B cell (primary cell): ENCODE data around the gene TP53I3. TPM values are rescaled to one million over a fixed set of nuclear protein-coding genes. Genes with fewer than 3 reads are reported as not detected.

Experiments used
- ATAC-seq: fragments of 200-7000 bp; cut with Tn5 transposase; one replicate; pipeline ENCODE4 v1.10.0; 2021; ENCODE audit warnings: low read depth, mild to moderate bottlenecking, moderate number of reproducible peaks, moderate library complexity
- CTCF ChIA-PET: fragments of 350-600 bp; sonication (Branson Sonifier 250); formaldehyde crosslinking; loops from one replicate; lab custom pipeline; 2021; ENCODE audit warnings: antibody characterized with exemption, inconsistent platforms; lab: Charles Lee
- POLR2A ChIA-PET: fragments of 350-600 bp; sonication (Branson Sonifier 250); formaldehyde crosslinking; loops from one replicate; lab custom pipeline; 2021; ENCODE audit warnings: antibody characterized with exemption; lab: Charles Lee
- DNase-seq: peaks from one replicate; pipeline ENCODE4 v3.0.0; 2013
- H2AFZ ChIP-seq: 2 replicates; pipeline ENCODE4 v1.6.1; 2012; ENCODE audit warnings: mild to moderate bottlenecking, low read depth, low read length; ENCODE audit not compliant: insufficient read depth, poor library complexity, severe bottlenecking
- H3K27ac ChIP-seq, 2 donors: 1 replicate in 1 of 2; 2 replicates in 1 of 2; pipeline ENCODE4 v1.5.1; 2012 to 2013; ENCODE audit warnings: low read length in 2 of 2, mild to moderate bottlenecking in 2 of 2, moderate library complexity in 1 of 2
- H3K27me3 ChIP-seq, 4 experiments: fragments of 200-600 bp in 1 of 4; sonication (generic) in 1 of 4; replicated peaks in 1 of 4; 1 replicate in 2 of 4; 2 replicates in 2 of 4; pipeline versions ENCODE4 v1.6.1 to v1.7.0; 2013 to 2016; ENCODE audit warnings: low read length in 3 of 4, mild to moderate bottlenecking in 2 of 4, mixed read lengths in 1 of 4, moderate library complexity in 1 of 4; ENCODE audit not compliant: insufficient read depth in 4 of 4, control insufficient read depth in 3 of 4; ENCODE audit errors: control extremely low read depth in 1 of 4
- H3K36me3 ChIP-seq, 2 experiments: replicated peaks in 1 of 2; 1 replicate in 1 of 2; 2 replicates in 1 of 2; pipeline versions ENCODE4 v1.6.1 to v1.7.1; 2013; ENCODE audit warnings: low read length in 1 of 2; ENCODE audit not compliant: insufficient read depth in 2 of 2, control insufficient read depth in 1 of 2; ENCODE audit errors: control extremely low read depth in 1 of 2, extremely low read depth in 1 of 2
- H3K4me1 ChIP-seq, 2 donors: fragments of 200-600 bp in 1 of 2; sonication (generic) in 1 of 2; 1 replicate in 1 of 2; 2 replicates in 1 of 2; pipeline versions ENCODE4 v1.5.1 to v1.6.1; 2013 to 2017; ENCODE audit warnings: low read length in 2 of 2; ENCODE audit not compliant: control insufficient read depth in 2 of 2, insufficient read depth in 2 of 2
- H3K4me2 ChIP-seq: replicated peaks from 2 replicates; pipeline ENCODE3; 2012; ENCODE audit warnings: mild to moderate bottlenecking, low read depth, low read length; ENCODE audit not compliant: poor library complexity, severe bottlenecking
- H3K4me3 ChIP-seq, 5 experiments: fragments of 200-600 bp in 1 of 5; sonication (generic) in 1 of 5; 1 replicate in 3 of 5; 2 replicates in 2 of 5; pipeline versions ENCODE4 v1.5.1 to v1.7.0; 2011 to 2016; ENCODE audit warnings: low read length in 4 of 5, mild to moderate bottlenecking in 4 of 5, low read depth in 2 of 5, control low read depth in 1 of 5, moderate library complexity in 1 of 5; ENCODE audit not compliant: insufficient read depth in 1 of 5; ENCODE audit errors: control extremely low read depth in 1 of 5, extremely low read depth in 1 of 5
- H3K79me2 ChIP-seq: fragments of 200-600 bp; sonication (generic); one replicate; pipeline ENCODE4 v1.6.0; 2016; ENCODE audit warnings: low read length; ENCODE audit not compliant: control insufficient read depth, insufficient read depth
- H3K9ac ChIP-seq: fragments of 200-600 bp; sonication (generic); 2 replicates; pipeline ENCODE4 v1.6.1; 2017; ENCODE audit warnings: mild to moderate bottlenecking, low read length, moderate library complexity
- H3K9me3 ChIP-seq, 3 donors: one replicate each; pipeline versions ENCODE4 v1.6.1 to v1.7.1; 2013; ENCODE audit warnings: low read length in 2 of 3; ENCODE audit not compliant: control insufficient read depth in 2 of 3, insufficient read depth in 1 of 3; ENCODE audit errors: control extremely low read depth in 1 of 3
- H4K20me1 ChIP-seq: 2 replicates; pipeline ENCODE4 v1.6.0; 2012; ENCODE audit warnings: mild to moderate bottlenecking, low read length; ENCODE audit not compliant: insufficient read depth, control insufficient read depth, poor library complexity, severe bottlenecking
- H3K27ac Mint-ChIP-seq: one replicate; pipeline ENCODE4 v1.8.0; 2021; ENCODE audit warnings: mixed read lengths
- H3K27me3 Mint-ChIP-seq: one replicate; pipeline ENCODE4 v1.8.0; 2021; ENCODE audit warnings: mixed read lengths
- H3K4me1 Mint-ChIP-seq: one replicate; pipeline ENCODE4 v1.8.0; 2021; ENCODE audit warnings: mixed read lengths
- H3K4me3 Mint-ChIP-seq: one replicate; pipeline ENCODE4 v1.8.0; 2021; ENCODE audit warnings: mixed read lengths
- H3K9me3 Mint-ChIP-seq: one replicate; pipeline ENCODE4 v1.8.0; 2022; ENCODE audit warnings: mixed read lengths; ENCODE audit not compliant: insufficient read depth
- EZH2 ChIP-seq: IDR thresholded peaks from 2 replicates; pipeline ENCODE4 v1.6.1; 2012; ENCODE audit warnings: borderline replicate concordance, low read depth, mild to moderate bottlenecking, moderate library complexity, low read length; ENCODE audit not compliant: insufficient read depth, poor library complexity, severe bottlenecking
- WGBS: methylation state at CpG from one replicate; pipeline ENCODE4 v1.1.5; 2013; ENCODE audit warnings: missing lambda C conversion rate; ENCODE audit not compliant: insufficient coverage; 5-methylcytosine and 5-hydroxymethylcytosine counted together
- intact Hi-C: fragments of 100-400 bp; cut with micrococcal nuclease; formaldehyde crosslinking; loops from one replicate; pipeline ENCODE4 v1.10.0; 2022
- polyA plus RNA-seq: library from polyadenylated mRNA; depleted of rRNA; stranded (reverse); fragments of >200 nt; gene quantifications from 2 replicates; pipeline ENCODE4 v1.2.3, GENCODE V29; 2012
- total RNA-seq, 2 donors: library from RNA; stranded (reverse); fragments of 120-200 nt in 1 of 2; gene quantifications; 1 replicate in 1 of 2; 2 replicates in 1 of 2; pipeline versions ENCODE4 v1.2.3 to v1.2.4, GENCODE V29; 2013 to 2022
- TF ChIP-seq, protein P1 (sequence below): fragments of 200-600 bp; IDR thresholded peaks from one replicate; pipeline ENCODE4 v1.8.0; 2022; ENCODE audit warnings: antibody characterized with exemption, mild to moderate bottlenecking

Gene TP53I3
- total and polyA plus RNA-seq, 2 donors (not counting 1 experiment from before 2014, with no cell fraction given) = 3.9 to 7.3 TPM

- Histone ChIP-seq H3K9ac (peak overlapping the region; percentile 81), H3K9me3 (no peaks in the 10 kb centered on the region), H3K27me3 (peaks cover 0 to 20% (median 2%) of the 10 kb centered on the region in 4 experiments), H3K79me2 (peaks cover 18% of the 10 kb centered on the region), H3K27ac (no peak overlapping the region), H3K4me2 (peak overlapping the region; percentile 100), H3K4me1 (peaks cover 24 to 26% of the 10 kb centered on the region in 2 donors), H4K20me1 (no peaks in the 10 kb centered on the region), H3K36me3 (no peaks in the 10 kb centered on the region), H3K4me3 (peak overlapping the region in 4 of 5 experiments; percentile 35 to 92 (median 64)), H2AFZ (peak overlapping the region; percentile 97)
- no peaks in the 10 kb centered on the region for H3K27me3 Mint-ChIP-seq
- DNase-seq = peak; percentile 25
- 27% methylated on average over 4 of the region's 23 CpGs for WGBS
- no peak for ATAC-seq
- TF ChIP-seq EZH2 = no peak
- TF ChIP-seq, protein P1, sequence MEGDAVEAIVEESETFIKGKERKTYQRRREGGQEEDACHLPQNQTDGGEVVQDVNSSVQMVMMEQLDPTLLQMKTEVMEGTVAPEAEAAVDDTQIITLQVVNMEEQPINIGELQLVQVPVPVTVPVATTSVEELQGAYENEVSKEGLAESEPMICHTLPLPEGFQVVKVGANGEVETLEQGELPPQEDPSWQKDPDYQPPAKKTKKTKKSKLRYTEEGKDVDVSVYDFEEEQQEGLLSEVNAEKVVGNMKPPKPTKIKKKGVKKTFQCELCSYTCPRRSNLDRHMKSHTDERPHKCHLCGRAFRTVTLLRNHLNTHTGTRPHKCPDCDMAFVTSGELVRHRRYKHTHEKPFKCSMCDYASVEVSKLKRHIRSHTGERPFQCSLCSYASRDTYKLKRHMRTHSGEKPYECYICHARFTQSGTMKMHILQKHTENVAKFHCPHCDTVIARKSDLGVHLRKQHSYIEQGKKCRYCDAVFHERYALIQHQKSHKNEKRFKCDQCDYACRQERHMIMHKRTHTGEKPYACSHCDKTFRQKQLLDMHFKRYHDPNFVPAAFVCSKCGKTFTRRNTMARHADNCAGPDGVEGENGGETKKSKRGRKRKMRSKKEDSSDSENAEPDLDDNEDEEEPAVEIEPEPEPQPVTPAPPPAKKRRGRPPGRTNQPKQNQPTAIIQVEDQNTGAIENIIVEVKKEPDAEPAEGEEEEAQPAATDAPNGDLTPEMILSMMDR = no peak
- H3K4me1 Mint-ChIP-seq = peaks cover 25% of the 10 kb centered on the region
- H3K9me3 Mint-ChIP-seq = no peaks in the 10 kb centered on the region
- intact Hi-C loops = loop anchor here (1.0 kb wide), 1 partner anchor 109 kb away; the partner anchor contains the start of gene UBXN2A
- ChIA-PET CTCF (interaction anchor here (1.0 to 1.4 kb wide), 3 partner anchors 36 to 225 kb away, joined by 4 to 7 read pairs (median 5); partner anchors contain the start of gene TP53I3), POLR2A (interaction anchor here (0.6 to 1.7 kb wide), 2 partner anchors 28 to 120 kb away, joined by 3 to 5 read pairs; no protein-coding TSS in a partner anchor)
- no peak overlapping the region for H3K4me3 Mint-ChIP-seq
- H3K27ac Mint-ChIP-seq = no peak overlapping the region
Observed at GRCh38 chr2:24048769-24049484, 35.7 kb downstream of the TP53I3 start.

DNA sequence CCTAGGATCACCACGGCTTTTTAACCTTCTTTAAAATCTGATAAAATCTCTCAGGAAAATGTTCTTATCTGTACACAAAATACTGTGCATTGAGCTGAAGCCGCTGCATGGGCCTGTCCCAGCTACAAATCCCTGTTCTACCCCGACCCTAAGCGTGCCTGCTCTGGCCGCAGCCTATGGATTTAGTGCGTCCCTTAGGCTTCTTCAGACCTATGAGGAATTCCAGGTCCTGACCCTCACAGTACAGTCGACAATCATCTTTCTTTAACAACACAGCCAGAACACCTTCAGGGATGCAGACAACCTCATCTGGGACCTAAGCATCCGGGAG, 37.0 kb downstream of the TP53I3 start:
- 49% methylated on average over 6 of the region's 8 CpGs for WGBS
- DNase-seq (no peak), ATAC-seq (no peak)
- Histone ChIP-seq H3K36me3 (no peaks in the 10 kb centered on the region), H4K20me1 (no peaks in the 10 kb centered on the region), H3K27me3 (peaks cover 0 to 20% (median 2%) of the 10 kb centered on the region in 4 experiments), H2AFZ (peak overlapping the region; percentile 97), H3K9me3 (no peaks in the 10 kb centered on the region), H3K4me1 (peaks cover 24 to 26% of the 10 kb centered on the region in 2 donors), H3K4me3 (peak overlapping the region in 3 of 5 experiments; percentile 3 to 92 (median 79)), H3K27ac (no peak overlapping the region), H3K4me2 (peak overlapping the region; percentile 96), H3K9ac (peak overlapping the region; percentile 92), H3K79me2 (peaks cover 18% of the 10 kb centered on the region)
- POLR2A ChIA-PET = interaction anchor here (1.7 to 1.8 kb wide), 2 partner anchors 29 to 121 kb away, joined by 16 to 20 read pairs; partner anchors contain the start of genes ATAD2B and SF3B6
- H3K4me3 Mint-ChIP-seq = peak overlapping the region; percentile 90
- peak overlapping the region; percentile 86 for H3K27ac Mint-ChIP-seq
- intact Hi-C loops = loop anchor here (1.0 to 2.0 kb wide), 6 partner anchors 29 to 1831 kb away; partner anchors contain the start of genes ASXL2, ATAD2B, CENPO and FAM228B
- peaks cover 25% of the 10 kb centered on the region for H3K4me1 Mint-ChIP-seq
- TF ChIP-seq EZH2 = no peak
- TF ChIP-seq, protein P1 = no peak
- CTCF ChIA-PET = interaction anchor here (1.0 to 2.0 kb wide), 5 partner anchors 29 to 223 kb away, joined by 3 to 18 read pairs (median 7); partner anchors contain the start of genes ATAD2B, SF3B6 and TP53I3
- H3K9me3 Mint-ChIP-seq = no peaks in the 10 kb centered on the region
- H3K27me3 Mint-ChIP-seq = no peaks in the 10 kb centered on the region
